HG03575 (cell line): Measurements from ENCODE around the gene LUC7L2.

Experiments
- ATAC-seq: cut with Tn5 transposase; IDR thresholded peaks from one replicate; pipeline ENCODE4 v1.9.1; 2021; ENCODE audit not compliant: unreplicated experiment, insufficient number of reproducible peaks, low FRiP score; ENCODE audit errors: extremely low read depth

LUC7L2 gene

DNA sequence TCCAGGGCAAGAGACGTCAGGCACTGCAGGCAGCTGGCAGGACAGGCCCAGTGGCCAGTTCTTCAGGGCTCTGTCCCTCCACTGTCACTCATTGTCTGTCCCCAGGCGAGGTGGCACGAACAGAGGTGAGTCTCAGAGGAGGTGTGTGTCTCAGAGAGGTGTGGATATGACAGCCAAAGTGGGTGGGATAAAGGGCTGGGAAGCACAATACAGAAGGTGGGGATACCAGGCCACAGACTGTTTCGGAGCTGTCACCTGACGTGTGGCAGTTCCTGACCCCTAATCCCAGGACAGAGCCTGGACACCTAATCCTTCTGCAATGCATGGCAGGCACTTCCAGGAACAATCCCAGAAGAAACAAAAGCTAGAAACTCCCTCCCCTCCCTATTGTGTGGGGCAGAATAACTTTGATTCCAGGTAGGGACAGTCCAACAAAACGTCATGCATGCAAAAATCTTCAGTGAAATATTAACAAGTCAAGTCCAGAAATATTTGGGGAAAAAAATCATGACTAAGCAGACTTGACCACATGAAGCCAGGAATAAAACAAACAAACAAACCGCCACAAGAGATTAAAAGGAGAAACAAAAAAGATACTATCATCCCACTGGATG is 112.2 kb downstream of the LUC7L2 start:
- no peak for ATAC-seq
